GM18867 (cell line): ENCODE results near the gene PCP2.

ENCODE experiments used
- ATAC-seq: cut with Tn5 transposase; IDR thresholded peaks from one replicate; pipeline ENCODE4 v1.9.1; 2021; ENCODE audit warnings: mild to moderate bottlenecking, moderate library complexity; ENCODE audit not compliant: unreplicated experiment

The PCP2 gene

DNA sequence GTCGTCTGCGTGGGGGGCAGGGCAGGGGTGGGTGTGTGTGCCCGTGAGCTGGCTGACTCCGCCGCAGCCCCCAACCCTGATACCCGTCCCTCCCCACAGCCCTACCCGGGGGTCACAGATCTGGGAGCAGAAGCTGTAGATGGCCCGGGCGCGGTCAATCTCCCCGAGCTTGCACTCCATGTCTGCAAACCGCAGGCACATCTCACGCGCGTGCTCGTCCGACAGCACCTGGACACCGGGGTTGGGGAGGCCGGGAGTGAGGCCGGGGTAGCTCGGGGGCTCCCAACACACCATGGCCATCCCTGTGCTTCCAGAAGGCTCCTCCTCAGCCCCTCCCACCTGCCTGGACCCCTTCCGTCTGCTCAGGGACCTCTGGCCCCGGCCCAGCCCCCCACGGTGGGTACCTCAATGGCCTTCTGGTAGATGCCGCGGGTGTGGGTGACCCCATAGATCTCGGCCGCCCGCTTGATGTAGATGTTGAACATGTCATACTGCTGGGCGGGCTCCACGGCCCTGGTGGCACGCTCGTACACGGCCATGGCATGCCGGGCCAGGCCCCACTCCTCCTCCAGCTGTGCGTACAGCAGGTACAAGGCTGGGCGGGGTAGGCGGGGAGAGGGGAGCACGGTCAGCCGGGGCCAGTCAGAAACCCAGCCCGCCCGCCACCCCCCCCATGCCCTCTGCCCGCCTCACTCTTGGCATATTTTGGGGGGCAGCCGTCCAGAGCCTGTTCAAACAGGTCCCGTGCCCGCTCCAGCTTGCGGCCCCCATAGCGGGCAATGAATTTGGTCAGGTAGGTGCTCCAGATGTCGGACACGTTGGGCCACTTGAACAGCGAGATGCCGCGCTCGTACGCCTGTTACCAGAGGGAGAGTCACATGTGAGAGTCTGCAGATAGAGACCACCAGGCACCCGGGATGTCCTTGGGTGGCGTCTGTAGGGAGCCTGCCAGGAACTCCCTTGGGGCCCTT is 12.8 kb downstream of the PCP2 start:
- ATAC-seq, result no peak

DNA sequence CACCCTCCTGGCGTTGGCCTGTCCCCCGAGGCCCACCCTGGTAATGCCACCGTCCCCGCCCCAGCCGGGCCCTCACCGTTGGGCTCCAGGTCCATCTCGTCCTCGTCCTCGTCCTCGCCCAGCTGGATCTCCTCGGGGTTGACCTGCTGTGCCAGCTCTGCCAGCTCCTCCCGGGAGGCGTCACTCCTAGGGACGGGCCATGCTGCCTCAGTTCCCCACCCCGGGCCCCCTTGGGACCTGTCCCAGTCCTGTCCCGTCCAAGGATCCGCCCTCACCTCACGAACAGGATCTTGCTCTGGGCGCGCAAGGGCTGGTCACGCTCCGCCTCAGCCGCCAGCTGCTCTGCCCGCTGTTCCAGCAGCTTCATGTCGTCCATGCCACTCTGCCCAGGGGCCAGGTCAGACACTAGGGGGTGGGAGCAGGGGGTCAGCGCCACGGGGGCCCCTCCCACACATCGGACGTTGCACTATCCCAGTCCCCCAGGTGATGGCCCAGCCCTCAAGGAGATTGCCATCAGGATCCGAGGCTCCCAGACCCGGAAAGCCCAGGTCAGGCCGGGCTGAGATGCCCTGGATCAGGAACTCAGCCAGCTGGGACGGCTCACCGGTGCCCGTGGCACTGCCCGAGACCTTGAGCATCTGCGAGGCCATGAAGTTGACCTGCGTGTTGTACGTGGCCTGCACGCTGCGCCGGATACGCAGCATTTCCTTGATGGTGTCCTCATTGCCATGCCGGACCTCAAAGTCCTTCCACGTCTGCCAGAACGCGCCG is 13.7 kb downstream of the PCP2 start:
- ATAC-seq, result no peak

DNA sequence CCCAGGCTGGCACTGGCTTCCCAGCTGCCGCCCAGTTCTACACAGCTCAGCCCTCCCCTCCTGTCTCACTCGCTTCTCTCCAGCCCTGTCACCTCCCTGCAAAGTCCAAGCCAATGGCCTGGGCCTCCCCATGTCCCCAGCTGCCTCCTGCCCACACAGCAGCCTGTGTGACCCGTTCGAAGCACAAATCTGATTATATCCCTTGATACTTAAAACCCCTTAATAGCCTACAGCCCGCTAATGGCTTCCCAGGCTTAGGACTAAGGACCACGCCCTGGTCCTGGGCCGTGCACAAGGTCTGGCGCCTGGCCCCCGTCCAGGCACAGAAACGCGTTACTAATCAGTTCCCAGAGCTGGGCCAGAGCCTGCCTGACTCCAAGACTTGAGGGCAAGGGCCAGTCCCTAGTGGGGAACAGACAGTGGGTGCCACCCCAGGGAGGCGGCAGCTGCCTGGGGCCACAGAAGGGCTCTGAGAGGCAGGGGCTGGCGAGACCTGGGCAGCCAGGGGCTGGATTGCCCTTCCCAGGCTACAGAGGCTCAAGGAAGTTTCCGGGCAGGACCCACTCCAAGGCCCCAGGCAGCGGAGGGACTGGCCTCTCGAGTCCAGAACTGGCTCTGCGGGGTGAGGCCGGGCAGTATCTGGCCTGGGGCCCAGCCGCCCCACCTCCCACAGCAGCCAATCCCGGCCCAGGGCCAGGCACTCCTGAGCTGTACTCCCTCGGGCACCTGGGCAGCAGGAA is 14.6 kb downstream of the PCP2 start:
- ATAC-seq, result no peak

DNA sequence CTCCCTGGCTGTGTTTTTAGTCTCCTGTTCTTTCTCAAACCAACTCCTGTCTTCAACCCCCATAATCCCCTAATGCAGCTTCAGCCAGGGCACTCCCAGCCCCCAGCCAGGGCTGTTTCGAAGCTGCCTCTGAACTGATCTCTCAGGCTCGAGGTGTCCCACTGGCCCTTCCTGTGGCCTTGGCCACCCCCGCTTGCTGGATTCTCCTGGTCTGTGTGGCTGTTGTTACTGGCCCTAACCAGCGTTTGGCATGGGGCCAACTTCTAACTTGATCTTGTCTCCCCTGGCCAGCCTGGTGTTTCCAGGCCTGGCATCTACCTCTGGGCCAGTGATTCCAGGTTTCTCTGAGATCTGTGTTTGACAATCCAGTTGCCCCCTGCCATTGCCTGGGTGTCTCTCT is 15.2 kb downstream of the PCP2 start:
- ATAC-seq, result no peak

DNA sequence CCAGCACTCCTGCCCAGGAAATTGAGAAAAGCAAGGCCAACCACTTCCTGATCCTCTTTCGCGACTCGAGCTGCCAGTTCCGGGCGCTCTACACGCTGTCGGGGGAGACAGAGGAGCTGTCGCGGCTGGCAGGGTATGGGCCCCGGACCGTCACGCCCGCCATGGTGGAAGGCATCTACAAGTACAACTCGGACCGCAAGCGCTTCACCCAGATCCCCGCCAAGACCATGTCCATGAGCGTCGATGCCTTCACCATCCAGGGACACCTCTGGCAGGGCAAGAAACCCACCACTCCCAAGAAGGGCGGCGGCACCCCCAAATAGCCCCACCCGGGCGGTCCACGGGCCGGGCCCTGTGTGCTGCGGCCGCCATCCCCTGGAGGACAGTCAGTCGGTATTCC is 15.8 kb downstream of the PCP2 start:
- ATAC-seq, result no peak

DNA sequence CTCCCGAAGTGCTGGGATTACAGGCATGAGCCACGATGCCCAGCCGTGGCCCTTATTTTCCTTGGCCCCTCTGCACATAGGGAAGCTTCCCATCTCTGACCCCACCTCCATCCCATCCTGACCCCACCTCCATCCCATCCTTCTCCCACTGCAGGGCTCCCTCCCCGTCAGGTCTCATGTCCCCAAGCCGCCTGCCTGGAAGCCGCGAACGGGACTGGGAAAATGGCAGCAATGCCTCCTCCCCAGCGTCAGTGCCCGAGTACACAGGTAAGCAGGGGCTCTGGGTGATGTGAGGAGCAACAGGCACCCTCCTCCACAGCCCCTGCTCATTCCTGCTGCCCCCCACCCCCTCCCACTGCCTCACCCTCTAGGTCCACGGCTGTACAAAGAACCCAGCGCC is 16.3 kb downstream of the PCP2 start:
- ATAC-seq, result no peak

DNA sequence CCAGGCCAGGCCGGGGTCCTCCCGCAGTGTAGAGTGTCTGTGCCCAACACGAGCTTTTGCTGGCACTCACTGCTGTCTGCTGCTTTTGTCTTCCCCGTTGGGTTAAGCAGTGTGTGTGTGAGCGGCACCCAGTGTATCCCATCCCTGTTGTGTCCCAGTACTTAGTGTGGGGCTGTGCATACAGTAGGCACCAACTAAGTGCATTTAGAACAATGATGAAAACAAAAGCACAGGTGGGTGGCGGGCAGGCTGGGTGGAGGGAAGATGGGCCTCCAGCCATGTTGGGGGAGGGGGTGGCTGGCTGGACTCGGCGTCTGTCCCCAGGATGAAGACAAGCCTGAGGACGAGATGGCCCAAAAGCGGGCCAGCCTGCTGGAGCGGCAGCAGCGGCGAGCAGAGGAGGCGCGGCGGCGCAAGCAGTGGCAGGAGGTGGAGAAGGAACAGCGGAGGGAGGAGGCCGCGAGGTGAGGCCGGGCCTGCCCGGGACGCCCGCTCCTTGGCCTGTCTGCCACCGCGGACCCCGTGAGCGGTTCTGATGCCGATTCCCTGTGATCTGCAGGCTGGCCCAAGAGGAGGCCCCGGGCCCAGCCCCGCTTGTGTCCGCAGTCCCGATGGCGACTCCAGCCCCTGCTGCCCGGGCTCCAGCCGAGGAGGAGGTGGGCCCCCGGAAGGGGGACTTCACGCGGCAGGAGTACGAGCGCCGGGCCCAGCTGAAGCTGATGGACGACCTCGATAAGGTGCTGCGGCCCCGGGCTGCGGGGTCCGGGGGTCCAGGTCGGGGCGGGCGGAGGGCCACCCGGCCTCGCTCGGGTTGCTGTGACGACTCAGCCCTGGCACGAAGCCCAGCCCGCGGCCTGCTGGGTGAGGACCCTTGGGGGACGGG is 18.4 kb downstream of the PCP2 start:
- ATAC-seq, result no peak

DNA sequence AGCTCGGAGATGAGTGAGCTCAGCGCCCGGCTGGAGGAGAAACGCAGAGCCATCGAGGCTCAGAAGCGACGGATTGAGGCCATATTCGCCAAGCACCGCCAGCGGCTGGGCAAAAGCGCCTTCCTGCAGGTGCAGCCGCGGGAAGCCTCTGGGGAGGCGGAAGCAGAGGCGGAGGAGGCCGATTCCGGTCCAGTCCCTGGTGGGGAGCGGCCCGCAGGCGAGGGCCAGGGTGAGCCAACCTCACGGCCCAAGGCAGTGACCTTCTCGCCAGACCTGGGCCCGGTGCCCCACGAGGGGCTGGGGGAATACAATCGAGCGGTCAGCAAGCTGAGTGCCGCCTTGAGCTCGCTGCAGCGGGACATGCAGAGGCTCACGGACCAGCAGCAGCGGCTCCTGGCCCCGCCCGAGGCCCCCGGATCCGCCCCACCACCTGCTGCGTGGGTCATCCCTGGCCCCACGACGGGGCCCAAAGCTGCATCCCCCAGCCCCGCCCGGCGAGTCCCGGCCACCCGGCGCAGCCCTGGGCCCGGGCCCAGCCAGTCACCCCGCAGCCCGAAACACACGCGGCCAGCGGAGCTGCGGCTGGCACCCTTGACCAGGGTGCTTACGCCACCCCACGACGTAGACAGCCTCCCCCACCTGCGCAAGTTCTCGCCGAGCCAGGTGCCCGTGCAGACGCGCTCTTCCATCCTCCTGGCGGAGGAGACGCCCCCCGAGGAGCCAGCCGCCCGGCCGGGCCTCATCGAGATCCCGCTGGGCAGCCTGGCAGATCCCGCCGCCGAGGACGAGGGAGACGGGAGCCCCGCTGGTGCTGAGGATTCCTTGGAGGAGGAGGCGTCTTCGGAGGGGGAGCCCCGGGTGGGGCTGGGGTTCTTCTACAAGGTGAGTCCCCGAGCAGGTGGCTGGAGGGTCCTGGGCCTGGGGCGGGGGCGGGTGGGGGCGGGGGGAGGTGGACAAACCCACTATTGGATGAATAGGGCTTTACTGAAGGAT is 20.9 kb downstream of the PCP2 start:
- ATAC-seq, result no peak

DNA sequence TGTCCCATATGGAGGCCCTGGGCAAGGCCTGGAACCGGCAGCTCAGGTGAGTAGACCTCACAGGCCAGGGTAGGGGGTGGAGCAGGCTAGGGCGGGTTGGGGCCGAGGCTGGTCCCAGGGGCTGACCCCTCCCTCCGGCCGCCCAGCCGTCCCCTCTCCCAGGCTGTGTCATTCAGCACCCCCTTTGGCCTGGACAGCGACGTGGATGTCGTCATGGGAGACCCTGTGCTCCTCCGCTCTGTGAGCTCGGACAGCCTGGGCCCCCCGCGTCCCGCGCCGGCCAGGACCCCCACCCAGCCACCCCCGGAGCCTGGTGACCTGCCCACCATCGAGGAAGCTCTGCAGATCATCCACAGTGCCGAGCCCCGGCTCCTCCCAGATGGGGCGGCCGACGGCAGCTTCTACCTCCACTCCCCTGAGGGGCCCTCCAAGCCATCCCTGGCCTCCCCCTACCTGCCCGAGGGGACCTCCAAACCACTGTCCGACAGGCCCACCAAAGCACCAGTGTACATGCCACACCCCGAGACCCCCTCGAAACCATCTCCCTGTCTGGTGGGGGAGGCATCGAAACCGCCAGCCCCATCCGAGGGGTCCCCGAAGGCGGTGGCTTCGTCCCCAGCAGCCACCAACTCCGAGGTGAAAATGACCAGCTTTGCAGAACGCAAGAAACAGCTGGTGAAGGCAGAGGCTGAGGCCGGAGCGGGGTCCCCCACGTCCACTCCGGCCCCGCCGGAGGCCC is 21.8 kb downstream of the PCP2 start:
- no peak for ATAC-seq

DNA sequence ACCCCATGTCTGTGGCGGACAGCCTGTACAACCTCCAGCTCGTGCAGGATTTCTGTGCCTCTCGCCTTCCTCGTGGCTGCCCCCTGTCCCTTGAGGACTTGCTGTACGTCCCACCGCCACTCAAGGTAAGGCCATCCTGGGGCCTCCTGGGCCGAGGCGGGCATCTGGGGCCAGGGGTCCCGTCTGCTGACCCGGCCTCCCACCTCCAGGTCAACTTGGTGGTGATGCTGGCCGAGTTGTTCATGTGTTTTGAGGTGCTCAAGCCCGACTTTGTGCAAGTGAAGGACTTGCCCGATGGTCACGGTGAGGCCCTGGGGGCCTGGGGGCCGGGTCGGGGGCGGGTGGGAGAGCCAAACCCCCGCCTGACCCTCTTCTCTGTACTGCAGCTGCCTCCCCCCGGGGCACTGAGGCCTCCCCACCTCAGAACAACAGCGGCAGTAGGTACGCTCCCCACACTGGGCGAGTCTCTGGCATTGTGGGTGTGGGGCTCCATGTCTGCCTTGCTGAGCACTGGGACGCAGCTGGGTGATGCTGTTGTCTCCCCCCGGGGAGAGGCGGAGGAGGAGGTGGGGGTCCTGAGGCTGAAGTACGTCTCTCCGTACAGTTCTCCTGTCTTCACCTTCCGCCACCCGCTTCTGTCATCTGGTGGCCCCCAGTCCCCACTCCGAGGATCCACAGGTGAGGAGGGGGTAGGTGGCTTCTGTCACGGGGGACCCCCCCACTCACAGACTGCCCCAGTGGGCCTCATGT is 22.9 kb downstream of the PCP2 start:
- no peak for ATAC-seq

DNA sequence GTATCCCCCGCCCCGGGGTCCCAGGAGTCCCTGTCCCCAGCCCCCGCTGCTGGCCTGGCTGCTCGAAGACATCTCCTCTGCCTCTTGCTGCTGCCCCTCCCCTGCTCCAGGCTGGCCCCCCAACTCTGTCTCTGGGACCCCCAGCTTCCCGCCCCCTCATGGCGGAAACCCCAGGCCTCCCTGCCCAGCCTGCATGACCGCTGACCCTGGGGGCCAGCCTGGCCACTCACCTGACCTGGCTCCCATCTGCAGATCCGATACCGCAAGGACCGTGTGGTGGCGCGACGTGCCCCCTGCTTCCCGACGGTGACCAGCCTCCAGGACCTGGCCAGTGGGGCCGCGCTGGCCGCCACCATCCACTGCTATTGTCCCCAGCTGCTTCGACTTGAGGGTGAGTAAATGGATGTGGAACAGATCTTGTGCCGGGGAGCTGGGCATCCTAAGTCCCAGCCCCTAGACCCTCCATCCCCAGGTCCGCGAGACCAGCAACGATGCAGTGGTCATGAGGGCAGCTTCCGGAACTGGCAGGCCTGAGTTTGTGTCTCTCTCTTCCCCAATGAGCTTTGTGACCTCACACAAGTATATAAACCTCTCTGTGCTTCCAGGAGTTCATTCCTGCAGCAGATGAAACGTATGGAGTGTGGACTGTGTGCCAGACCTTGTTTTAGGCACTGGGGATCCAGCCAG is 25.5 kb downstream of the PCP2 start:
- no peak for ATAC-seq

DNA sequence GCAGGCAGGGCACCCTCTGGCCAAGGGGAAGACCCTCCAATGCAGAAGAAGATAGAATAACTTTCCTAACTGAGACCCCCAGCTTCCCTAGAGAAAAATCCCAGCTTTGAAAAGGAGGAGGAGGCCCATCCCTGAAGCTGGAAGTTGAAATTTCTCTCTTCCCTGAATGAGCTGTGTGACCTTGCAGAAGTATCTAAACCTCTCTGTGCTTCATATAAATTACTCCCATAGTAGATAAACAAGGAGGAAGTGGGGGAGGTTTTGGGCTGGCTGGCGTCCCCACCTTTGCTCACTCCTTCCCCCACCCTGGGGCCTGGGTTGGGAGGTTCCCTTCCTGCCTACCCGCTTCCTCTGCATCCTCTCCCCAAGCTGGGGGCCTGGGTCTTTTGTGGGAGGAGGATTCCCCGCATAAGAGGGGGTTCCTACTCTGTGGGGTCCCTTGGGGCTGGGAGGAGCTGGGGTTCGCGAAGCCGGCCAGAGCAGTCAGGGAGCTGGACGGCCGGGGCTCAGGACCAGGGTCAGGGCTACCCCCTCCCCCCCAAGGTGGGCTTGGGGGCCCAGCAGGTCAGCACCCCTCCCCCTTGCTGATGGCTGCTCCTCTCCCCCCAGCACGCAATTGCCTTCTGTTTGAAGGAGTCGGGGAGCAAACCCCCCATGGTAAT is 26.2 kb downstream of the PCP2 start:
- no peak for ATAC-seq

DNA sequence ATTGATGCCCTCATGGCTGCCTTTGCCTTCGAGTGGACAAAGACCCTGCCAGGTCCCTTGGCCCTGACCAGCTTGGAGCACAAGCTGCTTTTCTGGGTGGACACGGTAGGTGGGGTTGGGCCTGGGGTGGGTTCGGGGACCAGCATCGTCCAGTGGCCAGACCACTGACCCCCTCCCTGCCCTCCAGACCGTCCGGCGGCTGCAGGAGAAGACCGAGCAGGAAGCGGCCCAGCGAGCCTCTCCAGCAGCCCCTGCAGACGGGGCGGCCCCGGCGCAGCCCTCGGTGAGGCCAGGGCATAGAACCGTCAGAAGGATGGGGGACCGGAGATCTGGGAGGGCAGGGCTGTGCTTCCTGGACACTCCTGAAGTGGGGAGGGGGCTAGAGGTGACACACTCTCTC is 27.2 kb downstream of the PCP2 start:
- no peak for ATAC-seq

DNA sequence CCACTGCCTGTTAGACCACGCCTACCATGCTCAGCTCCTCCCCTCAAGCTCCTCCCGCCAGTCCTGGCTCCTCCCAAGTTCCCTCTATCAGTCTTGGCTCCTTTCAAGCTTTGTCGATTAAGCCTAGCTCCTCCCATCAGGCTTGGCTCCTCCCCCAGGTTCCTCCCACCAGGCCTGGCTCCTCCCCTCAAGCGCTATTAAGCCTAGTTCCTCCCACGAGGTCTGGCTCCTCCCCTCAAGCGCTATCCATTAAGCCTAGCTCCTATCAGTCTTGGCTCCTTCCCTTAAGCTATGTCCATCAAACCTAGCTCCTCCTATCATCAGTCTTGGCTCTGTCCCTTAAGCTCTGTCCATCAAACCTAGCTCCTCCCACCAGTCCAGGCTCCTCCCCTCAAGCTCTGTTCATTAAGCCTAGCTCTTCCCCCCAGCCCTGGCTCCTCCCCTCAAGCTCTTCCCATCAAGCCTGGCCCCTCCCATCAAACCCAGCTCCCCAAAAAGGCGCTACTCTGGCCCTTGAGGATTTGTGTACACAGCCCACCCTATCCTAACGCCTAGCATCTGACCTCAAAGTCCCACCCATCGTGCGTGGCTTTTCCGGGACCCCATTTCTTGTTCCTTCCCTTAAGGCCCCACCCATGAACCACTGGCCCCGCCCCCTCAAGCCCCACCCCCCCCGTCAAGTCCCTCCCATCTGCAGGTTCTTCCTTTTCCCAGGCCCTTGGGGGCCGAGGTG is 27.9 kb downstream of the PCP2 start:
- ATAC-seq, result no peak

DNA sequence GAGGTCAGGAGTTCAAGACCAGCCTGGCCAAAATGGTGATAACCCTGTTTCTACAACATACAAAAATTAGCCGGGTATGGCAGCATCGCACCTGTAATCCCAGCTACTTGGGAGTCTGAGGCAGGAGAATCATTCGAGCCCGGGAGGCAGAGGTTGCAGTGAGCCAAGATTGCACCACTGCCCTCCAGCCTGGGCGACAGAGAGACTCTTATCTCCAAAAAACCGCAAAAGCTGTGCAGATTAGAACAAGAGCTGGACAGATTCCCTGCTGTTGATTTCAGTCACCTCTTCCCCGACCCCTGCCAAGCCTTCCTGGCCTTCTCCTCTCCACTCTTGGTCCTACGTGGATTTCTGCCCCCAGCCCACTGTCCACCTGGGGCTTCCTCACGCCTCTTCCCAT is 29.6 kb downstream of the PCP2 start:
- no peak for ATAC-seq

DNA sequence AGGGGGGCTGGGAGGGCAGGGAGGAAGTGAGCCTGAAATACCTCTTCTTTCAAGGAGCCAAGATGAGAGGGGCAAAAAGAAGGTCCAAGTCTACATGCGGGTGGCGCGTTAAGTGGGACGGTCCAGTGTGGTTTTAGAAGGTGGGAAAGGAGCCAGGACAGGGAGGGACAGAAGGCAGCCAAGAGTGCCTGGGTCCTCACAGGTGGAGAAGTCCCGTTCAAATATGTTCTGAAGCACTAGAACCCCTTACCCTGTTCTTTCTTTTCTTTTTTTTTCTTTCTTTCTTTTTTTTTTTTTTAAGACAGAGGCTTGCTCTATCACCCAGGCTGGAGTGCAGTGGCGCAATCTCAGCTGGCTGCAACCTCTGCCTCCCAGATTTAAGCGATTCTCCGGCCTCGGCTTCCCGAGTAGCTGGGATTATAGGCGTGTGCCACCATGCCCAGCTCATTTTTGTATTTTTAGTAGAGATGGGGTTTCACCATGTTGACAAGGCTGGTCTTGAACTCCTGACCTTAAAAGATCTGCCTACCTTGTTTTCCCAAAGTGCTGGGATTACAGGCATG is 30.5 kb downstream of the PCP2 start:
- no peak for ATAC-seq
